Epithelial cell of esophagus (primary cell): ENCODE measurements around the gene EWSR1.

Experiments used
- DNase-seq: peaks from one replicate; pipeline ENCODE4 v3.0.0; 2010; ENCODE audit warnings: low read depth
- H3K4me3 ChIP-seq: 2 replicates; pipeline ENCODE4 v1.5.1; 2011; ENCODE audit warnings: mild to moderate bottlenecking, low read length, control low read depth
- CTCF ChIP-seq: IDR thresholded peaks from 2 replicates; pipeline ENCODE4 v1.5.1; 2011; ENCODE audit warnings: low read depth, mild to moderate bottlenecking, low read length, control low read depth, inconsistent platforms; ENCODE audit not compliant: insufficient read depth; ENCODE audit errors: missing control alignments

EWSR1 gene

GRCh38 chr22:29301716-29302401 is 33.8 kb downstream of the EWSR1 start:
- no peak for DNase-seq
- TF ChIP-seq CTCF: no peak
- no peak overlapping the region for H3K4me3 ChIP-seq

- no peak for DNase-seq
- TF ChIP-seq CTCF: no peak
- no peak overlapping the region for H3K4me3 ChIP-seq
Observed at GRCh38 chr22:29302402-29302680, 34.3 kb downstream of the EWSR1 start.

GRCh38 chr22:29302681-29303465 is 34.8 kb downstream of the EWSR1 start:
- H3K4me3 ChIP-seq: no peak overlapping the region
- TF ChIP-seq CTCF: no peak
- DNase-seq: no peak

GRCh38 chr22:29305836-29306174 is 37.7 kb downstream of the EWSR1 start:
- no peak overlapping the region for H3K4me3 ChIP-seq
- DNase-seq: no peak
- TF ChIP-seq CTCF: no peak

GRCh38 chr22:29306175-29306834 is 38.2 kb downstream of the EWSR1 start, which contains the start of gene GAS2L1:
Gene GAS2L1 (plus strand): TSS chr22:29306650. CDS start chr22:29308106, 1,456 bp downstream.
- peak; percentile 51 for TF ChIP-seq CTCF
- DNase-seq: peak; percentile 82
- H3K4me3 ChIP-seq: peak within 1 kb of the TSS; percentile 66

- H3K4me3 ChIP-seq: peak overlapping the region; percentile 66
- TF ChIP-seq CTCF: no peak
- DNase-seq: peak; percentile 81
Observed at GRCh38 chr22:29306835-29307595, 38.9 kb downstream of the EWSR1 start.
